ENCODE results near the gene RSU1. TPM values are rescaled to one million over a fixed set of nuclear protein-coding genes. Genes with fewer than 3 reads are reported as not detected.

The RSU1 gene
- total RNA-seq, 4 donors from 2014 or later: 40.5 to 95.4 (median 65.2) TPM

GRCh38 chr10:16752099-16752498 is 65.1 kb downstream of the RSU1 start:
- no peak for DNase-seq
- TF ChIP-seq CTCF (IDR thresholded peaks at IDR 0.05): no peak
- no peak for TF ChIP-seq POLR2A (IDR thresholded peaks at IDR 0.05)
- Histone ChIP-seq H3K4me3 (no peak overlapping the region), H3K9me3 (no peaks in the 10 kb centered on the region), H3K27ac (no peak overlapping the region), H3K36me3 (no peaks in the 10 kb centered on the region), H3K27me3 (no peaks in the 10 kb centered on the region), H3K4me1 (no peaks in the 10 kb centered on the region)
- intact Hi-C loops (cut with DNase I; ENCODE audit: low total_unique reads): no loop called here

GRCh38 chr10:16751244-16751643 is 66.0 kb downstream of the RSU1 start:
- Histone ChIP-seq H3K4me3 (no peak overlapping the region), H3K4me1 (no peaks in the 10 kb centered on the region), H3K9me3 (no peaks in the 10 kb centered on the region), H3K27ac (no peak overlapping the region), H3K27me3 (no peaks in the 10 kb centered on the region), H3K36me3 (no peaks in the 10 kb centered on the region)
- intact Hi-C loops (cut with DNase I; ENCODE audit: low total_unique reads): no loop called here
- DNase-seq: no peak
- TF ChIP-seq POLR2A (IDR thresholded peaks at IDR 0.05) (no peak), CTCF (IDR thresholded peaks at IDR 0.05) (no peak)

- no peak for DNase-seq
- Histone ChIP-seq H3K4me1 (no peaks in the 10 kb centered on the region), H3K27me3 (no peaks in the 10 kb centered on the region), H3K4me3 (no peak overlapping the region), H3K36me3 (no peaks in the 10 kb centered on the region), H3K9me3 (no peaks in the 10 kb centered on the region), H3K27ac (no peak overlapping the region)
- no peak for TF ChIP-seq CTCF (IDR thresholded peaks at IDR 0.05)
- TF ChIP-seq POLR2A (IDR thresholded peaks at IDR 0.05): no peak
- intact Hi-C loops (cut with DNase I; ENCODE audit: low total_unique reads): no loop called here
These were observed 66.8 kb downstream of the RSU1 start for GRCh38 chr10:16750461-16750860.

- intact Hi-C loops (cut with DNase I; ENCODE audit: low total_unique reads): no loop called here
- Histone ChIP-seq H3K9me3 (no peaks in the 10 kb centered on the region), H3K27ac (no peak overlapping the region), H3K4me3 (no peak overlapping the region), H3K4me1 (no peaks in the 10 kb centered on the region), H3K27me3 (no peaks in the 10 kb centered on the region), H3K36me3 (no peaks in the 10 kb centered on the region)
- TF ChIP-seq CTCF (IDR thresholded peaks at IDR 0.05): no peak
- DNase-seq: no peak
These were observed 68.5 kb downstream of the RSU1 start for GRCh38 chr10:16748749-16749148.

- DNase-seq: no peak
- TF ChIP-seq POLR2A (IDR thresholded peaks at IDR 0.05): no peak
- TF ChIP-seq CTCF (IDR thresholded peaks at IDR 0.05): no peak
- Histone ChIP-seq H3K4me1 (no peaks in the 10 kb centered on the region), H3K27ac (no peak overlapping the region), H3K36me3 (no peaks in the 10 kb centered on the region), H3K4me3 (no peak overlapping the region), H3K27me3 (no peaks in the 10 kb centered on the region), H3K9me3 (no peaks in the 10 kb centered on the region)
- intact Hi-C loops (cut with DNase I; ENCODE audit: low total_unique reads): no loop called here
These were observed 70.4 kb downstream of the RSU1 start for GRCh38 chr10:16746856-16747255.

Measured in uterus (tissue), 4 donors.